ENCODE measurements around the gene SLIT1.

The SLIT1 gene

DNA sequence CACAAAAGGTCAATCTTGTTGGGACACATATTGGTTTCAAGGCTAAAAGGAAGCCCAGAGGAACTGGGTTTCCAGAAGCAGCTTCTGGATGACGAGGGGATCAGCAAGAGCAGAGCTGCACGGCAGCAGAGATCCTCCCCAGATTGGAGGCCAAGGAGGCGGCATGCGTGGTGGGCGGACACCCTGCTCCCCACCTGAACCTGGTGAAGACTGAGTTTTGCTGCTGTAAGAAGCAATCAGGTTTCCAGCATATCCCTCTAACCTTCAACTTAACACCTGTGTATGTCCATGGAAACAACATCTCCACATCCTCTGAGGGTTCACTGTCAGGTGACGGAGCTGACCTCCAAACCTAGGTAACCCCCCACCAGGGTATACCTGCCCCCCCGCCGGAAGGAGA lies 35.1 kb downstream of the SLIT1 start:
- no peak overlapping the region for H3K4me3 ChIP-seq (ENCODE audit: low read depth, low read length)
- TF ChIP-seq, protein P1, sequence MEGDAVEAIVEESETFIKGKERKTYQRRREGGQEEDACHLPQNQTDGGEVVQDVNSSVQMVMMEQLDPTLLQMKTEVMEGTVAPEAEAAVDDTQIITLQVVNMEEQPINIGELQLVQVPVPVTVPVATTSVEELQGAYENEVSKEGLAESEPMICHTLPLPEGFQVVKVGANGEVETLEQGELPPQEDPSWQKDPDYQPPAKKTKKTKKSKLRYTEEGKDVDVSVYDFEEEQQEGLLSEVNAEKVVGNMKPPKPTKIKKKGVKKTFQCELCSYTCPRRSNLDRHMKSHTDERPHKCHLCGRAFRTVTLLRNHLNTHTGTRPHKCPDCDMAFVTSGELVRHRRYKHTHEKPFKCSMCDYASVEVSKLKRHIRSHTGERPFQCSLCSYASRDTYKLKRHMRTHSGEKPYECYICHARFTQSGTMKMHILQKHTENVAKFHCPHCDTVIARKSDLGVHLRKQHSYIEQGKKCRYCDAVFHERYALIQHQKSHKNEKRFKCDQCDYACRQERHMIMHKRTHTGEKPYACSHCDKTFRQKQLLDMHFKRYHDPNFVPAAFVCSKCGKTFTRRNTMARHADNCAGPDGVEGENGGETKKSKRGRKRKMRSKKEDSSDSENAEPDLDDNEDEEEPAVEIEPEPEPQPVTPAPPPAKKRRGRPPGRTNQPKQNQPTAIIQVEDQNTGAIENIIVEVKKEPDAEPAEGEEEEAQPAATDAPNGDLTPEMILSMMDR (IDR thresholded peaks at IDR 0.05; ENCODE audit: low read depth, low read length, missing control alignments): no peak
- in situ Hi-C loops (cut with HindIII; ENCODE audit: low sequenced_read_pairs): no loop called here
- DNase-seq (ENCODE audit: low read depth): no peak

DNA sequence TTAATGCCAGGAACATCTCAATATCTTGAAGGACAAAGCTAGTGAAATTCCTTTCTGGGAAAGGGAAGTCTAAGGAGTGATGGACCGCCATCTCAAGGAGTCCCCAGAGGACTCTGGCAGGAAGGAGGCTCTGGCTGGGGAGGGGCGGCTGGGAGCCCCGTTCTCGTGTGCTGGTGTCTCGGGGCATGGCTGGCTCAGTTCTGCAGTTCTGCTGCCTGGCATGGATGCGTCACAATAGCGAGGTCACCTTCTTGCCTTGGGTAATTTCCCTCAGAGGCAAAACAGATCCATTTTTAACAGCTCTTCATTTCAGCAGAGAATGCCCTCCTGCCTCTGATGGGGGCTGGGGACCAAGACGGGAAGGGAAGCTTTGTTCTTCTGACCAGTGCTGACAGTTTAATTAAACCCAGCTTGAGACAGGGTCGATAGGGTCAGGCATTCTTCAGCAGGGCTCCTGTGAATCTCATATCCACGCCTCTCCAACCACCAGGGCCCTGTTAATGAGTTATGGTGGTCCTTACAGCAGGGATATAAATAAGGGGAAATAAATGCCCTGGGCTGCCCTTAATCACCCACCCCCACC lies 35.7 kb downstream of the SLIT1 start:
- TF ChIP-seq, protein P1 (IDR thresholded peaks at IDR 0.05; ENCODE audit: low read depth, low read length, missing control alignments): no peak
- in situ Hi-C loops (cut with HindIII; ENCODE audit: low sequenced_read_pairs): no loop called here
- DNase-seq (ENCODE audit: low read depth): no peak
- no peak overlapping the region for H3K4me3 ChIP-seq (ENCODE audit: low read depth, low read length)

DNA sequence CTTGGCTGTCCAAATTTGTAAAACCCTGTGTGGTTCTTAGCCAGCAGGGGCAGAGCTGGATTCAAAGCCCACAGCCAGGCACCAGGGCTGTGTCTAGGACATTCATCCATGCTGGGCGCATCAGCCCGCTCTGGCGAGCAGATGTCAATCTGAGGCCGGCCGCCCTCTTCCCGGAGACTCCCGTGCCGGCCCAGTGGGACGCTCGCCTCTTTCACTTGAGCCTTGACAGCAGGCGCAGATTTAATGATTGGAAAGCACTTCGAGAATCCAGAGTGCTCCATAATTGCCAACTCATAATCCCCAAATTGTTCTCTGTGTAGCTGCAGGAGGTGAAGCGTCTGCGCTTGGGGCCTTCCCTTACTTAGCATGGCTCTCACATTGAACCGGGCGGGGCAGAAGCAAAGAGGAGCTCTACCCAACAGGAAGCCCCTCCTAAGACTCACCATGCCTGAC lies 36.7 kb downstream of the SLIT1 start:
- DNase-seq (ENCODE audit: low read depth): no peak
- TF ChIP-seq, protein P1 (IDR thresholded peaks at IDR 0.05; ENCODE audit: low read depth, low read length, missing control alignments): no peak
- in situ Hi-C loops (cut with HindIII; ENCODE audit: low sequenced_read_pairs): no loop called here
- no peak overlapping the region for H3K4me3 ChIP-seq (ENCODE audit: low read depth, low read length)

DNA sequence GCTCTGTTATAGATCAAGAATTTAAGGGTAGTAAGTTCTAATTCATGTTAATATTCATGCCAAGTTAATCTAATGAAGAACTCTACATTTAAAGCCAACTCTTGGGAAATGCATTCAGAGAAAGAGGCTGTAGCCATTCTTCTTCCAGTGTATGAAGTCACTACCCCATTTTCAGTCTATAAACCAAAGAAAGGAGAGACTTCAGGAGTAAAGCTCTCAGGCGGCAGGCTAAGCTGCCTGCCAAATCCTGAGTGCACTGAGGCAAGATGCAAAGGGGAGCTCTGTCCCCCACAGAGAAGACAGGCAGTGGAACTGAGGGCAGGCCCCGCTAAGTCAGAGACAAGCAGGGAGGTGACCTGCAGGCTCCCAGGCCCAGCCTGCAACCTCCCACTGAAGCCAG lies 41.5 kb downstream of the SLIT1 start:
- TF ChIP-seq, protein P1 (IDR thresholded peaks at IDR 0.05; ENCODE audit: low read depth, low read length, missing control alignments): no peak
- in situ Hi-C loops (cut with HindIII; ENCODE audit: low sequenced_read_pairs): no loop called here

DNA sequence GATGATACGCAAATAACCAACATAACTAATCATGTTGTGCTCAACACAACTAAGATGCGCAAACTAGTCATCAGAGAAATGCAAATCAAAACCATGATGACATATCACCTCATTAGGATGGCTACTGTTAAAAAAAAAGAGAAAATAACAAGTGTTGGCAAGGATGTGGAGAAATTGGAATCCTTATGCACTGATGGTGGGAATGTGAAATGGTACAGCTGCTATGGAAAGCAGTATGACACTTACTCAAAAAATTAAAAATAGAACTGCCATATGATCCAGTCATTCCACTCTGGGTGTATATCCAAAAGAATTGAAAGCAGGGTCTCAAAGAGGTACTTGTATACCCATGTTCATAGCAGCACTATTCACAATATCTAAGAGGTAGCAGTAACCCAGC lies 42.9 kb downstream of the SLIT1 start:
- no peak for DNase-seq (ENCODE audit: low read depth)
- TF ChIP-seq, protein P1 (IDR thresholded peaks at IDR 0.05; ENCODE audit: low read depth, low read length, missing control alignments): no peak
- no peak overlapping the region for H3K4me3 ChIP-seq (ENCODE audit: low read depth, low read length)
- in situ Hi-C loops (cut with HindIII; ENCODE audit: low sequenced_read_pairs): no loop called here

More for the DNA sequence above, 41.5 kb downstream of the SLIT1 start:
- H3K4me3 ChIP-seq (ENCODE audit: low read depth, low read length): no peak overlapping the region
- no peak for DNase-seq (ENCODE audit: low read depth)

DNA sequence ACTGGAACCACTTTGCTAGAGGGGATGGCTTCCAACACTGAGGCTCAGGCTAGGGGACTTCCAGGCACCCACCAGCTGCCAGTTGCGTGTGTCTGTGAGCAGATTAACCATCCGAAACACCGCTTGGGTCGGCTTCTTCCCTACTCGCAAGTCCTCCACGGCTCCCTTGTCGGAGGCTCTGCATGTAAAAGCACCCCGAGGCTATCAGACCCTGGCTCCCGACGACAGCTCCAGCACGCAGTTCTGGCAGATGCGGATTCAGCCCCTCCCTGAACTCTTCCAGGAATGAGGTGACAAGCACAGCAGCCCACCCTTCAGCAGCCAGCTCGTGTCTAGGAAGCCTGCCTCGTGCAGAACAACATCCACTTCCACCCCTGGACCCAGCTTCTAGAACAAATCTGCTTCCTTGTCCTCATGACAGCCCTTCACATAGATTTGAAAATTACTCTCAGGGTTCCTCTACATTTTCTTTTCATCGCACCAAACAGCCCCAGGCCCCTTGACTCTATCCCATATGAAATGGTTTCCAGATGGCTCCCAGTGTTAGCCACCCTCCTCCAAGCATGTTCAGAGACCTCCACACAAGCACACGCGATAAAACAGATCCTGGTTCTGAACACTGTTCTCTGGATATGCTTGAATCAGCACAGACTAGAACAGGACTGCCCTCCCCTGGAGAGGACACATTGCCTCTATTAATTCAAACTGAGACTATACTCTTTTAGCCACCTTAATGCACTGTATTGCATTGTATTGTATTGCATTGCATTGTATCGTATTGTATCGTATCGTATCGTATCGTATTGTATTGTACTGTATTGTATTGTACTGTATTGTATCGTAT lies 44.6 kb downstream of the SLIT1 start:
- in situ Hi-C loops (cut with HindIII; ENCODE audit: low sequenced_read_pairs): no loop called here

More for the DNA sequence above, 44.6 kb downstream of the SLIT1 start:
- TF ChIP-seq, protein P1 (IDR thresholded peaks at IDR 0.05; ENCODE audit: low read depth, low read length, missing control alignments): no peak
- H3K4me3 ChIP-seq (ENCODE audit: low read depth, low read length): no peak overlapping the region
- no peak for DNase-seq (ENCODE audit: low read depth)
